ENCODE measurements around the gene GRIK2. TPM values are rescaled to one million over a fixed set of nuclear protein-coding genes. Genes with fewer than 3 reads are reported as not detected.

The GRIK2 gene
- total RNA-seq, 2 donors from 2014 or later = 1.00 to 4.5 TPM

GRCh38 chr6:101502818-101503217 lies 109.3 kb downstream of the GRIK2 start:
- H3K27ac ChIP-seq (ENCODE audit: low read depth, low read length) = no peak overlapping the region
- Mint-ChIP-seq H3K27ac (no peak overlapping the region), H3K27me3 (ENCODE audit: insufficient read depth) (no peaks in the 10 kb centered on the region), H3K9me3 (no peaks in the 10 kb centered on the region), H3K4me1 (peaks cover 8% of the 10 kb centered on the region), H3K36me3 (ENCODE audit: low read depth) (no peaks in the 10 kb centered on the region), H3K4me3 (no peak overlapping the region)
- no peaks in the 10 kb centered on the region for H3K36me3 ChIP-seq (ENCODE audit: control insufficient read depth, insufficient read depth, low read length)
- no peak overlapping the region for H3K9ac ChIP-seq (ENCODE audit: extremely low read depth, low read length, poor library complexity, severe bottlenecking)
- no peak for TF ChIP-seq CTCF (conservative IDR thresholded peaks at IDR 0.05)
- H3K9me3 ChIP-seq (ENCODE audit: control insufficient read depth, low read length) = no peaks in the 10 kb centered on the region
- H3K4me1 ChIP-seq (ENCODE audit: control insufficient read depth, insufficient read depth, low read length) = no peaks in the 10 kb centered on the region
- H3K4me3 ChIP-seq (ENCODE audit: low read length) = no peak overlapping the region
- DNase-seq = no peak
- no peaks in the 10 kb centered on the region for H3K27me3 ChIP-seq (ENCODE audit: control insufficient read depth, insufficient read depth, low read length, poor library complexity, severe bottlenecking)
- 92% methylated on average over 1 of the region's 1 CpG; no CpG with 5 or more reads in 1 of the 2 experiments for whole genome bisulfite sequencing, 2 experiments (ENCODE audit: insufficient coverage in 1 of 2, insufficient read length in 1 of 2)

- no peaks in the 10 kb centered on the region for H3K4me1 ChIP-seq (ENCODE audit: control insufficient read depth, insufficient read depth, low read length)
- Mint-ChIP-seq H3K27me3 (ENCODE audit: insufficient read depth) (peaks cover 13% of the 10 kb centered on the region), H3K9me3 (no peaks in the 10 kb centered on the region), H3K36me3 (ENCODE audit: low read depth) (no peaks in the 10 kb centered on the region), H3K4me3 (no peak overlapping the region), H3K27ac (no peak overlapping the region), H3K4me1 (peaks cover 6% of the 10 kb centered on the region)
- no peaks in the 10 kb centered on the region for H3K9me3 ChIP-seq (ENCODE audit: control insufficient read depth, low read length)
- no peak overlapping the region for H3K4me3 ChIP-seq (ENCODE audit: low read length)
- no peak for DNase-seq
- H3K27ac ChIP-seq (ENCODE audit: low read depth, low read length) = no peak overlapping the region
- no peak for TF ChIP-seq CTCF (conservative IDR thresholded peaks at IDR 0.05)
- H3K36me3 ChIP-seq (ENCODE audit: control insufficient read depth, insufficient read depth, low read length) = no peaks in the 10 kb centered on the region
- H3K27me3 ChIP-seq (ENCODE audit: control insufficient read depth, insufficient read depth, low read length, poor library complexity, severe bottlenecking) = peaks cover 22% of the 10 kb centered on the region
- no peak overlapping the region for H3K9ac ChIP-seq (ENCODE audit: extremely low read depth, low read length, poor library complexity, severe bottlenecking)
These were observed 116.0 kb downstream of the GRIK2 start for GRCh38 chr6:101509536-101509935.

- H3K9me3 Mint-ChIP-seq = no peaks in the 10 kb centered on the region
- no peaks in the 10 kb centered on the region for H3K36me3 Mint-ChIP-seq (ENCODE audit: low read depth)
- Histone ChIP-seq H3K36me3 (ENCODE audit: control insufficient read depth, insufficient read depth, low read length) (no peaks in the 10 kb centered on the region), H3K9ac (ENCODE audit: extremely low read depth, low read length, poor library complexity, severe bottlenecking) (no peak overlapping the region), H3K9me3 (ENCODE audit: control insufficient read depth, low read length) (no peaks in the 10 kb centered on the region), H3K4me1 (ENCODE audit: control insufficient read depth, insufficient read depth, low read length) (no peaks in the 10 kb centered on the region), H3K4me3 (ENCODE audit: low read length) (no peak overlapping the region), H3K27me3 (ENCODE audit: control insufficient read depth, insufficient read depth, low read length, poor library complexity, severe bottlenecking) (peaks cover 48% of the 10 kb centered on the region), H3K27ac (ENCODE audit: low read depth, low read length) (no peak overlapping the region)
- WGBS, 2 experiments (ENCODE audit: insufficient coverage in 1 of 2, insufficient read length in 1 of 2) = 96% methylated on average over 1 of the region's 1 CpG; no CpG with 5 or more reads in 1 of the 2 experiments
- TF ChIP-seq CTCF (conservative IDR thresholded peaks at IDR 0.05) = no peak
- H3K27ac Mint-ChIP-seq = no peak overlapping the region
- DNase-seq = no peak
- peaks cover 23% of the 10 kb centered on the region for H3K4me1 Mint-ChIP-seq
- peaks cover 32% of the 10 kb centered on the region for H3K27me3 Mint-ChIP-seq (ENCODE audit: insufficient read depth)
- no peak overlapping the region for H3K4me3 Mint-ChIP-seq
These were observed 119.7 kb downstream of the GRIK2 start for GRCh38 chr6:101513181-101513580.

Data from endodermal cell (in vitro differentiated cells).